Ascending aorta (tissue), 2 donors: ENCODE results near the gene ZNF678. TPM values are rescaled to one million over a fixed set of nuclear protein-coding genes. Genes with fewer than 3 reads are reported as not detected.
A peak's percentile ranks its signal among the peaks of the same experiment; 100 is the strongest.

ENCODE experiments used
- DNase-seq, 2 donors: peaks; one replicate each; pipeline ENCODE4 v3.0.0-alpha.2; 2019; ENCODE audit warnings: low spot score in 2 of 2
- H3K27ac ChIP-seq, 2 donors: fragments of 200-600 bp; sonication (generic); one replicate each; pipeline ENCODE4 v1.5.1; 2016 to 2017; ENCODE audit warnings: mild to moderate bottlenecking in 1 of 2
- H3K27me3 ChIP-seq: fragments of 200-600 bp; sonication (generic); one replicate; pipeline ENCODE4 v1.5.1; 2017
- H3K36me3 ChIP-seq, 2 donors: fragments of 200-600 bp; sonication (generic); one replicate each; pipeline ENCODE4 v1.5.1; 2016
- H3K4me1 ChIP-seq, 2 donors: fragments of 200-600 bp; sonication (generic); one replicate each; pipeline ENCODE4 v1.5.1; 2016 to 2017; ENCODE audit warnings: mild to moderate bottlenecking in 1 of 2
- H3K4me3 ChIP-seq, 2 donors: fragments of 200-600 bp; sonication (generic); one replicate each; pipeline ENCODE4 v1.5.1; 2016 to 2017; ENCODE audit warnings: mild to moderate bottlenecking in 1 of 2
- H3K9me3 ChIP-seq, 2 donors: fragments of 200-600 bp; sonication (generic); one replicate each; pipeline ENCODE4 v1.5.1; 2016
- intact Hi-C: fragments of 100-400 bp; cut with DNase I; formaldehyde crosslinking; loops from one replicate; pipeline ENCODE4 v1.15.1; 2023
- total RNA-seq: library from RNA; depleted of rRNA; stranded (reverse); fragments of >200 nt; gene quantifications from one replicate; pipeline ENCODE4 v1.1.0, GENCODE V29; 2016
- TF ChIP-seq, protein P1 (sequence below), 3 experiments: fragments of 200-600 bp in 2 of 3; fragments of 450-650 bp in 1 of 3; sonication (generic) in 2 of 3; IDR thresholded peaks; one replicate each; pipeline ENCODE4 v1.5.1; 2016 to 2019; ENCODE audit warnings: antibody characterized with exemption in 3 of 3, mild to moderate bottlenecking in 1 of 3, moderate library complexity in 1 of 3

ZNF678 gene
- total RNA-seq, 1 donor from 2014 or later: 0.75 TPM

- Histone ChIP-seq H3K36me3 (peaks cover 0 to 12% of the 10 kb centered on the region in 2 donors), H3K4me3 (no peak overlapping the region), H3K9me3 (peaks cover 70 to 98% of the 10 kb centered on the region in 2 donors), H3K27me3 (no peaks in the 10 kb centered on the region), H3K4me1 (no peaks in the 10 kb centered on the region), H3K27ac (no peak overlapping the region)
- intact Hi-C loops: no loop called here
- TF ChIP-seq, protein P1, sequence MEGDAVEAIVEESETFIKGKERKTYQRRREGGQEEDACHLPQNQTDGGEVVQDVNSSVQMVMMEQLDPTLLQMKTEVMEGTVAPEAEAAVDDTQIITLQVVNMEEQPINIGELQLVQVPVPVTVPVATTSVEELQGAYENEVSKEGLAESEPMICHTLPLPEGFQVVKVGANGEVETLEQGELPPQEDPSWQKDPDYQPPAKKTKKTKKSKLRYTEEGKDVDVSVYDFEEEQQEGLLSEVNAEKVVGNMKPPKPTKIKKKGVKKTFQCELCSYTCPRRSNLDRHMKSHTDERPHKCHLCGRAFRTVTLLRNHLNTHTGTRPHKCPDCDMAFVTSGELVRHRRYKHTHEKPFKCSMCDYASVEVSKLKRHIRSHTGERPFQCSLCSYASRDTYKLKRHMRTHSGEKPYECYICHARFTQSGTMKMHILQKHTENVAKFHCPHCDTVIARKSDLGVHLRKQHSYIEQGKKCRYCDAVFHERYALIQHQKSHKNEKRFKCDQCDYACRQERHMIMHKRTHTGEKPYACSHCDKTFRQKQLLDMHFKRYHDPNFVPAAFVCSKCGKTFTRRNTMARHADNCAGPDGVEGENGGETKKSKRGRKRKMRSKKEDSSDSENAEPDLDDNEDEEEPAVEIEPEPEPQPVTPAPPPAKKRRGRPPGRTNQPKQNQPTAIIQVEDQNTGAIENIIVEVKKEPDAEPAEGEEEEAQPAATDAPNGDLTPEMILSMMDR (IDR thresholded peaks at IDR 0.05): no peak
- no peak for DNase-seq
Measured at GRCh38 chr1:227635596-227635995, 72.2 kb downstream of the ZNF678 start.

DNA sequence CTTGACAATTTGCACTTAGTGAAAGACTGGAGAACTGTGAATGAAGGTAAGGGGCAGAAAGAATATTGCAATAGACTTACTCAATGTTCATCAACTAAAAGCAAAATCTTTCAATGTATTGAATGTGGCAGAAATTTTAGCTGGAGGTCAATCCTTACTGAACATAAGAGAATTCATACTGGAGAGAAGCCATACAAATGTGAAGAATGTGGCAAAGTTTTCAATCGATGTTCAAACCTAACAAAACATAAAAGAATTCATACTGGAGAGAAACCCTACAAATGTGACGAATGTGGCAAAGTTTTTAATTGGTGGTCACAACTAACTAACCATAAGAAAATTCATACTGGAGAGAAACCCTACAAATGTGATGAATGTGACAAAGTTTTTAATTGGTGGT is 91.1 kb downstream of the ZNF678 start:
- Histone ChIP-seq H3K36me3 (peaks cover 30 to 50% of the 10 kb centered on the region in 2 donors), H3K4me3 (peak overlapping the region in 1 of 2 donors; percentile 8)

GRCh38 chr1:227654858-227655752 is 91.7 kb downstream of the ZNF678 start:
- DNase-seq: no peak
- Histone ChIP-seq H3K9me3 (peaks cover 95 to 100% of the 10 kb centered on the region in 2 donors), H3K27me3 (no peaks in the 10 kb centered on the region), H3K27ac (no peak overlapping the region), H3K4me1 (no peaks in the 10 kb centered on the region), H3K36me3 (peaks cover 29 to 51% of the 10 kb centered on the region in 2 donors), H3K4me3 (peak overlapping the region in 1 of 2 donors; percentile 8)
- TF ChIP-seq, protein P1 (IDR thresholded peaks at IDR 0.05): no peak
- intact Hi-C loops: no loop called here

More for the DNA sequence above, 91.1 kb downstream of the ZNF678 start:
- H3K27ac ChIP-seq: no peak overlapping the region
- TF ChIP-seq, protein P1 (IDR thresholded peaks at IDR 0.05): no peak
- intact Hi-C loops: no loop called here
- DNase-seq: no peak
- H3K27me3 ChIP-seq: no peaks in the 10 kb centered on the region
- no peaks in the 10 kb centered on the region for H3K4me1 ChIP-seq
- peaks cover 96 to 100% of the 10 kb centered on the region in 2 donors for H3K9me3 ChIP-seq

GRCh38 chr1:227661495-227661894 is 98.1 kb downstream of the ZNF678 start:
- Histone ChIP-seq H3K36me3 (peaks cover 16 to 19% of the 10 kb centered on the region in 2 donors), H3K27ac (no peak overlapping the region), H3K9me3 (peaks cover 91 to 100% of the 10 kb centered on the region in 2 donors), H3K27me3 (no peaks in the 10 kb centered on the region), H3K4me3 (no peak overlapping the region), H3K4me1 (no peaks in the 10 kb centered on the region)
- intact Hi-C loops: no loop called here
- TF ChIP-seq, protein P1 (IDR thresholded peaks at IDR 0.05): no peak
- DNase-seq: no peak

DNA sequence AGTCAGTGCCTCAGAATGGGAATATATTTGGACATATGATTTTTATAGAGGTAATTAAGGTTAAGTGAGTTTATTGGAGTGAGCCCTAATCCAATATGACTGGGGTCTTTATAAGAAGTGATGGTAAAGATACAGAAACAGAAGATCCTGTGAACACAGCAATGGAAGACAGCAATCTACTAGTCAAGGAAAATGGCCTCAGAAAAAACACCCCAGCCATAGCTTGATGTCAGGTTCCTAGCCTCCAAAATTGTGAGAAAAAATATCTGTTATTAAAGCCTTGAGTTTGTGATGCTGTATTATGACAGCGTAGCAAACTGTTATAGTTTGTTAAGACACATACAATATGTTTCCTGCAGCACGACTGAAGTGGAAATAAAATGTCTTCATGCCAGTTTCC is 99.6 kb downstream of the ZNF678 start:
- H3K27ac ChIP-seq: no peak overlapping the region
- peaks cover 12% of the 10 kb centered on the region in 2 donors for H3K36me3 ChIP-seq
- DNase-seq: no peak
- H3K4me3 ChIP-seq: no peak overlapping the region
- no peaks in the 10 kb centered on the region for H3K4me1 ChIP-seq
- H3K27me3 ChIP-seq: no peaks in the 10 kb centered on the region
- H3K9me3 ChIP-seq: peaks cover 92 to 100% of the 10 kb centered on the region in 2 donors
- intact Hi-C loops: no loop called here
- TF ChIP-seq, protein P1 (IDR thresholded peaks at IDR 0.05): no peak
